ENCODE data around the gene PRPF6.

The PRPF6 gene

GRCh38 chr20:64033981-64034493, 53.1 kb downstream of the PRPF6 start:
- DNase-seq (ENCODE audit: low read depth in 2 of 3, low spot score in 2 of 3), result no peak

GRCh38 chr20:64035066-64035932, 54.4 kb downstream of the PRPF6 start:
- DNase-seq (ENCODE audit: low read depth in 2 of 3, low spot score in 2 of 3), result peak; percentile 35 to 43 (median 39)

- DNase-seq (ENCODE audit: low read depth in 2 of 3, low spot score in 2 of 3), result no peak
Observed at GRCh38 chr20:64035933-64036345, 55.0 kb downstream of the PRPF6 start, which contains the start of gene C20orf204. C20orf204 (plus strand) TSS chr20:64036182; CDS start chr20:64036324, 142 bp downstream.

- no peak for DNase-seq (ENCODE audit: low read depth in 2 of 3, low spot score in 2 of 3)
Observed at GRCh38 chr20:64036346-64037198, 55.6 kb downstream of the PRPF6 start.

- DNase-seq (ENCODE audit: low read depth in 2 of 3, low spot score in 2 of 3), result no peak
Observed at GRCh38 chr20:64037199-64037497, 56.2 kb downstream of the PRPF6 start.

- DNase-seq (ENCODE audit: low read depth in 2 of 3, low spot score in 2 of 3), result no peak
Observed at GRCh38 chr20:64037498-64038213, 56.7 kb downstream of the PRPF6 start.

GRCh38 chr20:64038224-64038564, 57.3 kb downstream of the PRPF6 start:
- DNase-seq (ENCODE audit: low read depth in 2 of 3, low spot score in 2 of 3), result no peak

- peak; percentile 50 to 58 (median 55) for DNase-seq (ENCODE audit: low read depth in 2 of 3, low spot score in 2 of 3)
Observed at GRCh38 chr20:64038565-64039292, 57.8 kb downstream of the PRPF6 start.

GRCh38 chr20:64039293-64040160, 58.6 kb downstream of the PRPF6 start:
- DNase-seq (ENCODE audit: low read depth in 2 of 3, low spot score in 2 of 3), result no peak

GRCh38 chr20:64040231-64041039, 59.5 kb downstream of the PRPF6 start:
- no peak for DNase-seq (ENCODE audit: low read depth in 2 of 3, low spot score in 2 of 3)

- no peak for DNase-seq (ENCODE audit: low read depth in 2 of 3, low spot score in 2 of 3)
Observed at GRCh38 chr20:64041040-64041780, 60.3 kb downstream of the PRPF6 start.

- no peak for DNase-seq (ENCODE audit: low read depth in 2 of 3, low spot score in 2 of 3)
Observed at GRCh38 chr20:64041781-64042053, 60.8 kb downstream of the PRPF6 start.

GRCh38 chr20:64042054-64042781, 61.3 kb downstream of the PRPF6 start:
- no peak for DNase-seq (ENCODE audit: low read depth in 2 of 3, low spot score in 2 of 3)

GRCh38 chr20:64043768-64044167, 62.8 kb downstream of the PRPF6 start:
- no peak for DNase-seq (ENCODE audit: low read depth in 2 of 3, low spot score in 2 of 3)

- DNase-seq (ENCODE audit: low read depth in 2 of 3, low spot score in 2 of 3), result no peak
Observed at GRCh38 chr20:64044484-64045247, 63.7 kb downstream of the PRPF6 start.

GRCh38 chr20:64045346-64046011, 64.5 kb downstream of the PRPF6 start:
- DNase-seq (ENCODE audit: low read depth in 2 of 3, low spot score in 2 of 3), result no peak

- no peak for DNase-seq (ENCODE audit: low read depth in 2 of 3, low spot score in 2 of 3)
Observed at GRCh38 chr20:64047046-64047389, 66.1 kb downstream of the PRPF6 start.
